Glomerular endothelial cell (primary cell): ENCODE measurements around the gene TEAD4. TPM values are rescaled to one million over a fixed set of nuclear protein-coding genes. Genes with fewer than 3 reads are reported as not detected.

Experiments used
- DNase-seq: peaks from one replicate; pipeline ENCODE4 v3.0.0-alpha.2; 2011; ENCODE audit warnings: low read depth, low spot score; ENCODE audit errors: extremely low read depth
- total RNA-seq: library from RNA; depleted of rRNA; stranded (reverse); fragments of >200 nt; gene quantifications from 2 replicates; pipeline ENCODE4 v1.2.3, GENCODE V29; 2015

The TEAD4 gene
- total RNA-seq, 1 donor from 2014 or later = 47.5 TPM

- DNase-seq = no peak
These were observed 117.8 kb downstream of the TEAD4 start, which contains the start of gene TSPAN9 for GRCh38 chr12:3076730-3077571. TSPAN9 (plus strand) TSS chr12:3077379; CDS start chr12:3201194, 123,815 bp downstream.

- no peak for DNase-seq
These were observed 118.4 kb downstream of the TEAD4 start for GRCh38 chr12:3077572-3078081.

GRCh38 chr12:3078086-3078820 is 119.1 kb downstream of the TEAD4 start:
- DNase-seq = no peak

- DNase-seq = no peak
These were observed 121.9 kb downstream of the TEAD4 start for GRCh38 chr12:3081091-3081490.

- DNase-seq = no peak
These were observed 122.7 kb downstream of the TEAD4 start for GRCh38 chr12:3081886-3082285.

- DNase-seq = no peak
These were observed 124.2 kb downstream of the TEAD4 start for GRCh38 chr12:3083241-3083920.

GRCh38 chr12:3083921-3084347 is 124.7 kb downstream of the TEAD4 start:
- no peak for DNase-seq

- DNase-seq = no peak
These were observed 125.5 kb downstream of the TEAD4 start for GRCh38 chr12:3084742-3085141.

GRCh38 chr12:3085341-3086139 is 126.3 kb downstream of the TEAD4 start:
- no peak for DNase-seq

GRCh38 chr12:3086211-3086610 is 127.0 kb downstream of the TEAD4 start:
- DNase-seq = no peak

GRCh38 chr12:3086729-3087323 is 127.6 kb downstream of the TEAD4 start:
- DNase-seq = no peak

GRCh38 chr12:3087758-3088650 is 128.8 kb downstream of the TEAD4 start:
- no peak for DNase-seq

- DNase-seq = no peak
These were observed 130.4 kb downstream of the TEAD4 start for GRCh38 chr12:3089588-3089987.

Other genes with a start within 250 kb of the TEAD4 start
- gene FKBP4, start 164.4 kb upstream of the TEAD4 start, total RNA-seq = 33.6 and 34.9 TPM in 2 replicates
- gene ITFG2, start 146.7 kb upstream of the TEAD4 start, total RNA-seq = 15.4 and 20.1 TPM in 2 replicates
- gene NRIP2, start 124.4 kb upstream of the TEAD4 start, total RNA-seq = not detected in 2 replicates
- gene TEX52, start 102.4 kb upstream of the TEAD4 start, total RNA-seq = not detected in 2 replicates
- 7.3 and 17.6 TPM in 2 replicates for gene FOXM1, start 82.2 kb upstream of the TEAD4 start, total RNA-seq
- gene RHNO1, start 82.2 kb upstream of the TEAD4 start, total RNA-seq = 23.1 and 27.2 TPM in 2 replicates
- 18.5 and 24.0 TPM in 2 replicates for gene TULP3, start 68.5 kb upstream of the TEAD4 start, total RNA-seq
- 60.4 and 65.5 TPM in 2 replicates for gene TSPAN9, start 118.0 kb downstream of the TEAD4 start, total RNA-seq